Ovary (tissue), 9 donors: Measurements from ENCODE around the gene WDR7. TPM values are rescaled to one million over a fixed set of nuclear protein-coding genes. Genes with fewer than 3 reads are reported as not detected.

ENCODE experiments used
- DNase-seq, 5 donors: peaks; one replicate each; pipeline ENCODE4 v3.0.0-alpha.2; 2019 to 2020
- H3K27ac ChIP-seq, 2 donors: fragments of 200-600 bp; one replicate each; pipeline versions ENCODE4 v1.5.1 to v1.8.0; 2019 to 2022
- H3K27me3 ChIP-seq: fragments of 200-600 bp; one replicate; pipeline ENCODE4 v1.8.0; 2022
- H3K36me3 ChIP-seq: fragments of 200-600 bp; sonication (generic); one replicate; pipeline ENCODE4 v1.5.1; 2019
- H3K4me1 ChIP-seq: one replicate; pipeline ENCODE4 v1.8.1; 2013; ENCODE audit warnings: mild to moderate bottlenecking, moderate library complexity; ENCODE audit not compliant: insufficient read depth
- H3K4me3 ChIP-seq: fragments of 200-600 bp; sonication (generic); one replicate; pipeline ENCODE4 v1.5.1; 2017
- H3K9me3 ChIP-seq, 2 donors: fragments of 200-600 bp in 1 of 2; sonication (generic) in 1 of 2; one replicate each; pipeline versions ENCODE4 v1.5.1 to v1.8.1; 2013 to 2019; ENCODE audit warnings: mild to moderate bottlenecking in 1 of 2, moderate library complexity in 1 of 2
- CTCF ChIP-seq, 3 donors: fragments of 450-650 bp in 2 of 3; fragments of 200-600 bp in 1 of 3; IDR thresholded peaks; one replicate each; pipeline versions ENCODE4 v1.5.1 to v1.8.0; 2016 to 2022; ENCODE audit warnings: antibody characterized with exemption in 3 of 3, mild to moderate bottlenecking in 1 of 3
- EP300 ChIP-seq: sonication (generic); formaldehyde crosslinking; IDR thresholded peaks from one replicate; pipeline ENCODE4 v1.6.1; 2017; ENCODE audit warnings: antibody characterized with exemption
- POLR2A ChIP-seq: fragments of 450-650 bp; IDR thresholded peaks from one replicate; pipeline ENCODE4 v1.6.1; 2017; ENCODE audit warnings: antibody characterized with exemption, mild to moderate bottlenecking, moderate library complexity
- WGBS, 3 donors: extraction: QIAGEN DNeasy Blood & Tissue Kit in 1 of 3; methylation state at CpG; one replicate each; pipeline versions ENCODE4 v1.1.5 to v1.1.7; 2013 to 2017; 5-methylcytosine and 5-hydroxymethylcytosine counted together
- intact Hi-C, 4 donors: fragments of 100-400 bp; cut with DNase I; formaldehyde crosslinking; loops; one replicate each; pipeline versions ENCODE4 v1.11.0 to v1.15.1; 2022 to 2023
- polyA plus RNA-seq, 2 donors: library from polyadenylated mRNA; stranded (reverse); fragments of 200-250 nt in 1 of 2; fragments of 350-450 nt in 1 of 2; fragmentation: Illumina TruSeq in 1 of 2; extraction: RNeasy Lipid Tissue Mini Kit (QIAGEN cat#74804) in 1 of 2; gene quantifications; one replicate each; pipeline ENCODE4 v1.2.3, GENCODE V29; 2013 to 2014
- total RNA-seq, 7 donors: library from RNA; depleted of rRNA in 2 of 7; stranded (reverse); fragments of >200 nt in 2 of 7; fragmentation: NEBNext Ultra II Directional in 3 of 7; extraction: Animal tissue kit (Norgen Biotek cat#: 25700) in 3 of 7; gene quantifications; one replicate each; pipeline versions ENCODE4 v1.1.0 to v1.2.4, GENCODE V29; 2016 to 2023
- donor health status: DM: no; HTN: no; CAD: no; lungs with moderate emphysema.
- donor health status: DM: no; HTN: no; CAD: no.
- donor health status: Bipolar disorder and iron deficiency.
- donor health status: DM: yes; HTN: yes; CAD: no.
- donor health status: DM: no; HTN: no; CAD: no.
- donor health status: DM: yes; HTN: yes; CAD: no.

The WDR7 gene
- total and polyA plus RNA-seq, 9 donors = 4.8 to 29.1 (median 24.7) TPM

- TF ChIP-seq EP300 (no peak), POLR2A (no peak), CTCF (IDR thresholded peaks at IDR 0.05) (no peak)
- intact Hi-C loops = no loop called here
- Histone ChIP-seq H3K9me3 (no peaks in the 10 kb centered on the region), H3K4me3 (no peak overlapping the region), H3K27me3 (no peaks in the 10 kb centered on the region), H3K36me3 (no peaks in the 10 kb centered on the region), H3K4me1 (no peaks in the 10 kb centered on the region), H3K27ac (no peak overlapping the region)
- no peak for DNase-seq
- 88 to 94% (median 90%) methylated on average over 4 of the region's 4 CpGs for WGBS, 3 donors
Measured at GRCh38 chr18:56678836-56679565, 27.8 kb downstream of the WDR7 start.

GRCh38 chr18:56684277-56684676 lies 33.1 kb downstream of the WDR7 start:
- Histone ChIP-seq H3K9me3 (no peaks in the 10 kb centered on the region), H3K4me1 (no peaks in the 10 kb centered on the region), H3K4me3 (no peak overlapping the region), H3K36me3 (no peaks in the 10 kb centered on the region), H3K27ac (no peak overlapping the region), H3K27me3 (no peaks in the 10 kb centered on the region)
- intact Hi-C loops = loop anchor here in 1 of 4 donors (10.0 kb wide), 1 partner anchor 1271 kb away; no protein-coding TSS in a partner anchor
- 96 to 99% (median 99%) methylated on average over 3 of the region's 3 CpGs for WGBS, 3 donors
- TF ChIP-seq CTCF (IDR thresholded peaks at IDR 0.05) (no peak), EP300 (no peak), POLR2A (no peak)
- no peak for DNase-seq

GRCh38 chr18:56691530-56691929 lies 40.4 kb downstream of the WDR7 start:
- no peak overlapping the region for H3K4me3 ChIP-seq
- no peak for TF ChIP-seq EP300
- no peak for TF ChIP-seq POLR2A
- TF ChIP-seq CTCF (IDR thresholded peaks at IDR 0.05) = no peak
- H3K27ac ChIP-seq = no peak overlapping the region
- no peak for DNase-seq
- no peaks in the 10 kb centered on the region for H3K4me1 ChIP-seq
- H3K27me3 ChIP-seq = no peaks in the 10 kb centered on the region
- H3K36me3 ChIP-seq = no peaks in the 10 kb centered on the region
- WGBS, 3 donors = 96 to 98% (median 97%) methylated on average over 2 of the region's 2 CpGs
- no peaks in the 10 kb centered on the region for H3K9me3 ChIP-seq
- intact Hi-C loops = no loop called here

- Histone ChIP-seq H3K27ac (no peak overlapping the region), H3K4me1 (no peaks in the 10 kb centered on the region), H3K36me3 (no peaks in the 10 kb centered on the region), H3K4me3 (no peak overlapping the region), H3K27me3 (no peaks in the 10 kb centered on the region), H3K9me3 (no peaks in the 10 kb centered on the region)
- 92 to 95% (median 95%) methylated on average over 2 of the region's 2 CpGs for WGBS, 3 donors
- intact Hi-C loops = no loop called here
- DNase-seq = no peak
- TF ChIP-seq CTCF (IDR thresholded peaks at IDR 0.05) (no peak), POLR2A (no peak), EP300 (no peak)
Measured at GRCh38 chr18:56696966-56697365, 45.8 kb downstream of the WDR7 start.
